Psoas muscle (tissue), 8 donors: ENCODE data around the gene SEC24D. TPM values are rescaled to one million over a fixed set of nuclear protein-coding genes. Genes with fewer than 3 reads are reported as not detected.

Experiments used
- ATAC-seq, 4 donors: fragments of 200-7000 bp; cut with Tn5 transposase; one replicate each; pipeline ENCODE4 v1.9.1; 2020; ENCODE audit warnings: moderate library complexity in 3 of 4, mild to moderate bottlenecking in 2 of 4
- DNase-seq, 2 donors: peaks; one replicate each; pipeline ENCODE4 v3.0.0-alpha.2; 2020
- H3K27ac ChIP-seq: fragments of 200-600 bp; one replicate; pipeline ENCODE4 v1.8.0; 2022
- H3K27me3 ChIP-seq, 3 donors: fragments of 200-600 bp in 1 of 3; one replicate each; pipeline versions ENCODE4 v1.6.1 to v1.8.0; 2013 to 2022; ENCODE audit warnings: low read length in 2 of 3, mild to moderate bottlenecking in 2 of 3, moderate library complexity in 1 of 3; ENCODE audit not compliant: insufficient read depth in 3 of 3
- H3K36me3 ChIP-seq, 2 donors: fragments of 200-600 bp in 1 of 2; one replicate each; pipeline versions ENCODE4 v1.6.1 to v1.8.0; 2013 to 2022; ENCODE audit warnings: low read depth in 1 of 2, mild to moderate bottlenecking in 1 of 2, moderate library complexity in 1 of 2; ENCODE audit not compliant: insufficient read depth in 1 of 2
- H3K4me1 ChIP-seq: fragments of 200-600 bp; one replicate; pipeline ENCODE4 v1.8.0; 2022
- H3K4me3 ChIP-seq: fragments of 200-600 bp; one replicate; pipeline ENCODE4 v1.8.0; 2022; ENCODE audit warnings: mild to moderate bottlenecking
- H3K9me3 ChIP-seq: fragments of 200-600 bp; one replicate; pipeline ENCODE4 v1.8.0; 2022
- CTCF ChIP-seq: fragments of 200-600 bp; IDR thresholded peaks from one replicate; pipeline ENCODE4 v1.8.0; 2022; ENCODE audit warnings: antibody characterized with exemption
- WGBS, 3 donors: extraction: QIAGEN DNeasy Blood & Tissue Kit; methylation state at CpG; one replicate each; pipeline versions ENCODE4 v1.1.6 to v1.1.7; 2013; 5-methylcytosine and 5-hydroxymethylcytosine counted together
- intact Hi-C, 2 donors: fragments of 100-400 bp; cut with DNase I; formaldehyde crosslinking; loops; one replicate each; pipeline versions ENCODE4 v1.11.0 to v1.14.2; 2022
- polyA plus RNA-seq, 3 donors: library from polyadenylated mRNA; stranded (reverse); fragments of 200-250 nt; gene quantifications; one replicate each; pipeline ENCODE4 v1.2.3, GENCODE V29; 2013
- total RNA-seq, 4 donors: library from RNA; stranded (reverse); fragmentation: NEBNext Ultra II Directional in 2 of 4; extraction: Animal tissue kit (Norgen Biotek cat#: 25700) in 2 of 4; gene quantifications; one replicate each; pipeline versions ENCODE4 v1.2.1 to v1.2.4, GENCODE V29; 2021 to 2023
- donor health status: healthy with polysubstance abuse.
- donor health status: DM: no; HTN: no; CAD: no; lungs with moderate emphysema.
- donor health status: Bipolar disorder and iron deficiency.
- donor health status: healthy.
- donor health status: DM: yes; HTN: yes; CAD: no.
- donor health status: DM: no; HTN: no; CAD: no.
- donor health status: DM: no; HTN: no; CAD: no.
- donor health status: DM: yes; HTN: yes; CAD: no.

Gene SEC24D
- total and polyA plus RNA-seq, 7 donors = 2.4 to 13.7 (median 5.9) TPM

DNA sequence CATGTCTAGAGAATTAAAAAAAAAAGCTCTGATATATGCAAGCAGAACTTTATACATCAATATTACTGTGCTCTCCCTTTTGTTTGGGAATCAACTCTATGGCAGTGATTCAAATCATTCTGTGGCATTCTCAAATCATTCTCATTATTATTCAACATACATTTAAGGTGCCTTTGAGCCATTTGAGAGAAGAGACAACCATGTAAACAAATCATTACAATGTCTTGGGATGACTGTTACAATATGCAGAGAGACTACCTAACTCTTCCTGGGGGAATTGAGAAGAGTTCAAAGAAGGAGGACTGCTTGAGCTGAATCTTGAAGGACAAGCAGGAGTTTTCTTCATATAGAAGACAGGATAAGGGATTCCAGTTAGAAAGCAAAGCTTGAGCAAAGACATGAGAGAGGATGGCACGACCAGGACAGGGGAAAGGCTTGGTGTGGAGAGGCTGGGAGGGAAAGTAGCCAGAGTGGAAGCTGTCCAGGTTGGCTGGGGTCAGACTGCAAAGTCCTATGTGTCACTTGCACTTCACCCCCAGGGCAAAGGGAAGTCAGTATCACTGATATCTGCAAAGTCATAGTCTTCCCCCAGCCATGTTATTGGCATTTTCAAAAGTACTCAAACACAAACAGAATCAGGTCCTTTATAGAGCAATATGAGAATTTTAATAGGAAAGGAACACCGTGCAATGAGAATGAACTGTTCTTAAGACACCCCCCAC lies 9.0 kb downstream of the SEC24D start:
- intact Hi-C loops = loop anchor here in 1 of 2 donors (5.0 kb wide), 1 partner anchor 40 kb away; no protein-coding TSS in a partner anchor
- H3K4me3 ChIP-seq = no peak overlapping the region
- H3K27me3 ChIP-seq = no peaks in the 10 kb centered on the region
- WGBS, 3 donors = 42 to 54% (median 46%) methylated on average over 2 of the region's 2 CpGs
- peaks cover 0 to 53% of the 10 kb centered on the region in 2 donors for H3K36me3 ChIP-seq
- H3K27ac ChIP-seq = no peak overlapping the region
- ATAC-seq (peak in 1 of 4 donors; percentile 34), DNase-seq (no peak)
- no peaks in the 10 kb centered on the region for H3K9me3 ChIP-seq
- H3K4me1 ChIP-seq = peaks cover 7% of the 10 kb centered on the region
- no peak for TF ChIP-seq CTCF

DNA sequence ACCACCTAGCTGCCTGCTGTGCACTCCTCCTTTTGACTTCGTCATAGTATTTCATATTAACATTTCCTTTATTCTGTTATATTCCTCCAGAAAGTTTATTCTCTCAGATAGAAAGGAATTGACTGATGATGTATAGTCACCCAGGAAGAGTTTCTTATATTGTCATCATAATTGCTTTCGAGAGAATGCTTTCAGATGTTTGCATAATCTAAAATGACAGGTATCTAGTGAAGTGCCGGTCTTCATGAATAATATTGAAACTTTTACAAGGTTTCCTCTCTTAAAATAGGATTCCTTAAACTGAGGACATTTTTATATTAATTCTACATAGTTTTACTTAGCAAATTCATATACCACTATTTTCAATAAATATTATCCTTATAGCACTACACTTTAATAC lies 10.1 kb downstream of the SEC24D start:
- intact Hi-C loops = loop anchor here in 1 of 2 donors (5.0 kb wide), 1 partner anchor 38 kb away; no protein-coding TSS in a partner anchor
- H3K27ac ChIP-seq = no peak overlapping the region

DNA sequence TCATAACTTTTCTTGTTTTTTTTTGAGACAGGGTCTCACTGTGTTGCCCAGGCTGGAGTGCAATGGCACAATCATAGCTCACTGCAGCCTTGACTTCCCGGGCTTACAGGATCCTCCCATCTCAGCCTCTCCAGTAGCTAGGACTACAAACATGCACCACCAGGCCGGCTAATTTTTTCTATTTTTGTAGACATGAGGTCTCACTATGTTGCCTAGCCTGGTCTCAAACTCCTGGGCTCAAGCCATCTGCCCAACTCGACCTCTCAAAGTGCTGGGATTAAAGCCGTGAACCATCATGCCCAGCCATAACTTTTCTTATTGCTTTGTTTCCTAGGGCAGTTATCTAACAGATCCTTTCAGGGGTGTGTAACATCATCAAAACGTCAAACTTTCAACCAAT lies 11.8 kb downstream of the SEC24D start:
- WGBS, 3 donors = 82 to 89% (median 85%) methylated on average over 5 of the region's 5 CpGs
- DNase-seq (no peak), ATAC-seq (no peak)

More for the DNA sequence above, 10.1 kb downstream of the SEC24D start:
- DNase-seq (no peak), ATAC-seq (no peak)
- WGBS, 3 donors = 84 to 85% (median 85%) methylated on average over 3 of the region's 3 CpGs
- no peak overlapping the region for H3K4me3 ChIP-seq
- H3K9me3 ChIP-seq = no peaks in the 10 kb centered on the region
- peaks cover 0 to 43% of the 10 kb centered on the region in 2 donors for H3K36me3 ChIP-seq
- TF ChIP-seq CTCF = no peak
- H3K27me3 ChIP-seq = no peaks in the 10 kb centered on the region
- peaks cover 7% of the 10 kb centered on the region for H3K4me1 ChIP-seq

GRCh38 chr4:118823471-118823870 lies 12.5 kb downstream of the SEC24D start:
- intact Hi-C loops = no loop called here
- ATAC-seq (no peak), DNase-seq (no peak)
- no peak for TF ChIP-seq CTCF
- no peak overlapping the region for H3K4me3 ChIP-seq
- WGBS, 3 donors = 46 to 74% (median 54%) methylated on average over 2 of the region's 2 CpGs
- H3K36me3 ChIP-seq = peaks cover 0 to 32% of the 10 kb centered on the region in 2 donors
- H3K4me1 ChIP-seq = peaks cover 7% of the 10 kb centered on the region
- H3K27me3 ChIP-seq = no peaks in the 10 kb centered on the region
- H3K9me3 ChIP-seq = no peaks in the 10 kb centered on the region
- no peak overlapping the region for H3K27ac ChIP-seq

More for the DNA sequence above, 11.8 kb downstream of the SEC24D start:
- intact Hi-C loops = no loop called here
- Histone ChIP-seq H3K36me3 (peaks cover 0 to 32% of the 10 kb centered on the region in 2 donors), H3K4me1 (peaks cover 7% of the 10 kb centered on the region), H3K4me3 (no peak overlapping the region), H3K27ac (no peak overlapping the region), H3K9me3 (no peaks in the 10 kb centered on the region), H3K27me3 (no peaks in the 10 kb centered on the region)
- no peak for TF ChIP-seq CTCF
